Loucy (cell line): Measurements from ENCODE around the gene PRSS56.
A peak's percentile ranks its signal among the peaks of the same experiment; 100 is the strongest.

Source experiments
- H2AFZ ChIP-seq: fragments of 200-600 bp; sonication (generic); 2 replicates; pipeline ENCODE4 v1.6.0; 2016; ENCODE audit warnings: antibody characterized with exemption, mild to moderate bottlenecking, low read length, moderate library complexity
- H3F3A ChIP-seq: fragments of 200-600 bp; 2 replicates; pipeline ENCODE4 v1.6.0; 2016; ENCODE audit warnings: antibody characterized with exemption, low read depth, mild to moderate bottlenecking
- H3K27me3 ChIP-seq: fragments of 200-600 bp; sonication (generic); 2 replicates; pipeline ENCODE4 v1.6.1; 2014; ENCODE audit warnings: low read length, mild to moderate bottlenecking; ENCODE audit not compliant: insufficient read depth, poor library complexity, severe bottlenecking
- H3K36me3 ChIP-seq: fragments of 200-600 bp; sonication (generic); 2 replicates; pipeline ENCODE4 v1.6.1; 2016; ENCODE audit warnings: low read length; ENCODE audit not compliant: insufficient read depth
- H3K4me1 ChIP-seq: fragments of 200-600 bp; sonication (generic); 2 replicates; pipeline ENCODE4 v1.5.1; 2014; ENCODE audit warnings: low read length, mild to moderate bottlenecking; ENCODE audit not compliant: insufficient read depth, poor library complexity, severe bottlenecking
- H3K4me2 ChIP-seq: fragments of 200-600 bp; sonication (generic); 2 replicates; pipeline ENCODE4 v1.6.0; 2014; ENCODE audit warnings: antibody characterized with exemption, low read length, low read depth, mild to moderate bottlenecking; ENCODE audit not compliant: poor library complexity, severe bottlenecking
- H3K4me3 ChIP-seq: fragments of 200-600 bp; sonication (generic); 2 replicates; pipeline ENCODE4 v1.5.1; 2014; ENCODE audit warnings: low read length, mild to moderate bottlenecking, mixed read lengths; ENCODE audit not compliant: poor library complexity, severe bottlenecking
- H3K79me2 ChIP-seq: fragments of 200-600 bp; sonication (generic); 2 replicates; pipeline ENCODE4 v1.6.1; 2014; ENCODE audit warnings: low read length; ENCODE audit not compliant: insufficient read depth
- H3K9ac ChIP-seq: fragments of 200-600 bp; sonication (generic); 2 replicates; pipeline ENCODE4 v1.6.0; 2014; ENCODE audit warnings: mild to moderate bottlenecking, low read depth, low read length, moderate library complexity; ENCODE audit not compliant: poor library complexity, severe bottlenecking
- H3K9me2 ChIP-seq: fragments of 200-600 bp; sonication (generic); replicated peaks from 2 replicates; pipeline ENCODE4 v1.6.1; 2016; ENCODE audit warnings: low read depth, low read length, mixed read lengths
- H3K9me3 ChIP-seq: fragments of 200-600 bp; sonication (generic); 2 replicates; pipeline ENCODE4 v1.6.1; 2014; ENCODE audit warnings: mild to moderate bottlenecking, antibody characterized with exemption, low read length, low read depth; ENCODE audit not compliant: insufficient read depth
- H4K20me1 ChIP-seq: fragments of 200-600 bp; sonication (generic); 2 replicates; pipeline ENCODE4 v1.6.0; 2014; ENCODE audit warnings: antibody characterized with exemption, low read length, mild to moderate bottlenecking; ENCODE audit not compliant: insufficient read depth, poor library complexity, severe bottlenecking
- EZH2phosphoT487 ChIP-seq: fragments of 200-600 bp; IDR thresholded peaks from 2 replicates; pipeline ENCODE4 v1.6.1; 2018; ENCODE audit warnings: antibody characterized with exemption, mild to moderate bottlenecking, moderate library complexity, borderline replicate concordance
- TF ChIP-seq, protein P1 (sequence below): fragments of 200-600 bp; sonication (generic); conservative IDR thresholded peaks from 2 replicates; pipeline ENCODE4 v1.5.1; 2014; ENCODE audit warnings: mild to moderate bottlenecking, antibody characterized with exemption, low read length

PRSS56 gene

DNA sequence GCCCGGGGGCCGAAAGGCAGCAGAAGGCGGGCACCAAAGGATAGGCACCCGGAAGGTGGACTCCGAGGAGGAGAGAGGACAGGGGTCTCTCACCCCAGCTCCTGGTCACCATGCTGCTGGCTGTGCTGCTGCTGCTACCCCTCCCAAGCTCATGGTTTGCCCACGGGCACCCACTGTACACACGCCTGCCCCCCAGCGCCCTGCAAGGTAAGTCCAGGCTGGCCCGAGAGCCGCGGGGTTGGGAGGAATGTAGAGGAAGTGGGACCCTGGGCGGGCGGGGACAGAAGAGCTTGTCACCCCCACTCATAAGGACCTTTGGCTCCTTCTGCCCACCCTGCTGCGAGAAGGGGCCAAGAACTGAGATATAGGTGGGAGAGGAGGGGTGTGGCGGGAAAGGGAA, 301 bp downstream of the PRSS56 start:
- Histone ChIP-seq H3K27me3 (no peaks in the 10 kb centered on the region), H4K20me1 (no peaks in the 10 kb centered on the region), H3K9me2 (no peaks in the 10 kb centered on the region), H3K9ac (no peak overlapping the region), H3F3A (no peaks in the 10 kb centered on the region), H3K4me2 (no peak overlapping the region), H2AFZ (no peak overlapping the region), H3K4me3 (no peak overlapping the region), H3K36me3 (no peaks in the 10 kb centered on the region), H3K9me3 (no peaks in the 10 kb centered on the region), H3K4me1 (no peaks in the 10 kb centered on the region), H3K79me2 (no peaks in the 10 kb centered on the region)
- no peak for TF ChIP-seq EZH2phosphoT487
- TF ChIP-seq, protein P1, sequence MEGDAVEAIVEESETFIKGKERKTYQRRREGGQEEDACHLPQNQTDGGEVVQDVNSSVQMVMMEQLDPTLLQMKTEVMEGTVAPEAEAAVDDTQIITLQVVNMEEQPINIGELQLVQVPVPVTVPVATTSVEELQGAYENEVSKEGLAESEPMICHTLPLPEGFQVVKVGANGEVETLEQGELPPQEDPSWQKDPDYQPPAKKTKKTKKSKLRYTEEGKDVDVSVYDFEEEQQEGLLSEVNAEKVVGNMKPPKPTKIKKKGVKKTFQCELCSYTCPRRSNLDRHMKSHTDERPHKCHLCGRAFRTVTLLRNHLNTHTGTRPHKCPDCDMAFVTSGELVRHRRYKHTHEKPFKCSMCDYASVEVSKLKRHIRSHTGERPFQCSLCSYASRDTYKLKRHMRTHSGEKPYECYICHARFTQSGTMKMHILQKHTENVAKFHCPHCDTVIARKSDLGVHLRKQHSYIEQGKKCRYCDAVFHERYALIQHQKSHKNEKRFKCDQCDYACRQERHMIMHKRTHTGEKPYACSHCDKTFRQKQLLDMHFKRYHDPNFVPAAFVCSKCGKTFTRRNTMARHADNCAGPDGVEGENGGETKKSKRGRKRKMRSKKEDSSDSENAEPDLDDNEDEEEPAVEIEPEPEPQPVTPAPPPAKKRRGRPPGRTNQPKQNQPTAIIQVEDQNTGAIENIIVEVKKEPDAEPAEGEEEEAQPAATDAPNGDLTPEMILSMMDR: no peak

DNA sequence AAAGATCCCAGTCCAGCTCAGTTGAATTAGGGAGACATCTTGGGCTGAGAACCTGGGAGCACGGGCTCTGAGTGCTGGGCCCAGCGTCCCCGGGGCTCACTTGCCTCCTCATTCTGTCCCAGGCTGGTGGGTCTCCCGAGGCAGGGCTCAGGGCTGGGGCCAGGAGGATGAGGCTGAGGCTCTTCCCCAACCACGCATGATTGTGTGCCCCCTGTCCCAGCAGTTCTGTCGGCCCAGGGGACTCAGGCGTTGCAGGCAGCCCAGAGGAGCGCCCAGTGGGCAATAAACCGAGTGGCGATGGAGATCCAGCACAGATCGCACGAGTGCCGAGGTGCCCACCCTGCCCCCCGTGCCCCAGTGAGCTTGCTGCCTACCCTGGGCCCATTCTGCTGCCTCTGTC, 910 bp downstream of the PRSS56 start:
- Histone ChIP-seq H4K20me1 (no peaks in the 10 kb centered on the region), H3K9me2 (no peaks in the 10 kb centered on the region), H3K4me1 (no peaks in the 10 kb centered on the region), H3F3A (no peaks in the 10 kb centered on the region), H3K4me3 (no peak overlapping the region), H3K9ac (no peak overlapping the region), H3K79me2 (no peaks in the 10 kb centered on the region), H3K4me2 (no peak overlapping the region), H3K27me3 (no peaks in the 10 kb centered on the region), H3K36me3 (no peaks in the 10 kb centered on the region), H2AFZ (no peak overlapping the region), H3K9me3 (no peaks in the 10 kb centered on the region)
- TF ChIP-seq EZH2phosphoT487: no peak

DNA sequence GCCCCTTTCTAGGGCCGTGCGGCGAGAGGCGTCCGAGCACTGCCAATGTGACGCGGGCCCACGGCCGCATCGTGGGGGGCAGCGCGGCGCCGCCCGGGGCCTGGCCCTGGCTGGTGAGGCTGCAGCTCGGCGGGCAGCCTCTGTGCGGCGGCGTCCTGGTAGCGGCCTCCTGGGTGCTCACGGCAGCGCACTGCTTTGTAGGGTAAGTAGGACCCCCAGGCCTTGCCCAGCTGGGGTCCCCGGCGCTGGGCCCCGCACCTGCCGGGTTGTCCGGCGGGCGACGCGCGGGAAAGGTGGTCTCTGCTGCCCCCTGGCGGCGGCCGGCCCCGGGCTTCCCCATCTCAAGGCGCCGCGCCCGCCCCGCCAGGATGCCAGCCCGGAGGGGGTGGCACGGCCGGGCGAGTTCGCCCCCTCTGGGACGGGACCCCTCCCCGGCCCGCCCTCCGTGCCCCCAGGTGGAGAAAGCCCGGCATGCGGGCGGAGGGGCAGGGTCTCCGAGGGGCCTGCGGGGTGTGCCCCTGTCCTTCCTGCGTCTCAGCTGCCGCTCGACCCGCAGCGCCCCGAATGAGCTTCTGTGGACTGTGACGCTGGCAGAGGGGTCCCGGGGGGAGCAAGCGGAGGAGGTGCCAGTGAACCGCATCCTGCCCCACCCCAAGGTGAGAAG, 1.9 kb downstream of the PRSS56 start:
- Histone ChIP-seq H3K27me3 (no peaks in the 10 kb centered on the region), H3F3A (no peaks in the 10 kb centered on the region), H3K4me1 (no peaks in the 10 kb centered on the region), H3K79me2 (no peaks in the 10 kb centered on the region), H4K20me1 (no peaks in the 10 kb centered on the region), H3K9me2 (no peaks in the 10 kb centered on the region), H3K9ac (no peak overlapping the region), H3K36me3 (no peaks in the 10 kb centered on the region), H2AFZ (no peak overlapping the region), H3K4me2 (no peak overlapping the region), H3K4me3 (no peak overlapping the region), H3K9me3 (no peaks in the 10 kb centered on the region)
- no peak for TF ChIP-seq EZH2phosphoT487
- TF ChIP-seq, protein P1: peak; percentile 65

DNA sequence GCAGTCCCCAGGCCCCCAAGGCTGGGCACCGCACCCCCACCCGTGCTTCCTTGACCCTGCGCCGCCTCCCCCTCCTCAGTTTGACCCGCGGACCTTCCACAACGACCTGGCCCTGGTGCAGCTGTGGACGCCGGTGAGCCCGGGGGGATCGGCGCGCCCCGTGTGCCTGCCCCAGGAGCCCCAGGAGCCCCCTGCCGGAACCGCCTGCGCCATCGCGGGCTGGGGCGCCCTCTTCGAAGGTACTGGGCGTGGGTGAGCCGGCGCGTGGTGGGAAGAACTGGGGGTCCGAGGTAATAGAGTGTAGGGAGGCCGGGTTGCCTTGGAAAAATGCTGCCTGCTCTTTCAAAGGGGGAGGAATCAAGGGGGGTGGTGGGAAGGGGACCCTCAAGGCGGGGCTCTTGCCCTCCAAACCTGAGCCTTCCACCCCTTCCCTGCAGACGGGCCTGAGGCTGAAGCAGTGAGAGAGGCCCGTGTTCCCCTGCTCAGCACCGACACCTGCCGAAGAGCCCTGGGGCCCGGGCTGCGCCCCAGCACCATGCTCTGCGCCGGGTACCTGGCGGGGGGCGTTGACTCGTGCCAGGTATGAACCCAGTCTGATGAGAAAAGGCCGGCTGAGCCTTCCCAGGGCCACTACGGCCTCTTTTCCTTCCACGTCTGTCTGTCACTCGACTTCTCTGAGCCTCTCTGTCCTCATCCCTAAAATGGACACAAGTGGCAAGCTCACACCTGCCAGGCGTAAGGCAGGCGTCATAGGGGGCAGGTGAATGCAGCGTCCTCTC, 2.6 kb downstream of the PRSS56 start:
- H3F3A ChIP-seq: no peaks in the 10 kb centered on the region
- no peak overlapping the region for H2AFZ ChIP-seq
- no peaks in the 10 kb centered on the region for H3K9me3 ChIP-seq
- H4K20me1 ChIP-seq: no peaks in the 10 kb centered on the region
- H3K9ac ChIP-seq: no peak overlapping the region
- H3K27me3 ChIP-seq: no peaks in the 10 kb centered on the region
- H3K36me3 ChIP-seq: no peaks in the 10 kb centered on the region
- H3K4me1 ChIP-seq: no peaks in the 10 kb centered on the region
- TF ChIP-seq EZH2phosphoT487: no peak
- TF ChIP-seq, protein P1: no peak
- no peaks in the 10 kb centered on the region for H3K79me2 ChIP-seq
- H3K9me2 ChIP-seq: no peaks in the 10 kb centered on the region
- no peak overlapping the region for H3K4me2 ChIP-seq
- H3K4me3 ChIP-seq: no peak overlapping the region
